ENCODE results near the gene GRM1. TPM values are rescaled to one million over a fixed set of nuclear protein-coding genes. Genes with fewer than 3 reads are reported as not detected.
"Not testable (repeated sequence)": the region's sequence is repeated elsewhere in the genome, so short reads cannot be mapped to it uniquely, and the experiment has no call there.

GRM1 gene
- total and polyA plus RNA-seq, 2 experiments from 2014 or later, result not detected

GRCh38 chr6:146219101-146219500, 190.2 kb downstream of the GRM1 start:
- no peak overlapping the region for H3K4me3 ChIP-seq
- in situ Hi-C loops (cut with MboI), result no loop called here
- H3K9me2 ChIP-seq (ENCODE audit: insufficient read depth), result no peaks in the 10 kb centered on the region
- no peaks in the 10 kb centered on the region for H4K20me1 ChIP-seq (ENCODE audit: insufficient read depth)
- no peak overlapping the region for H3K9ac ChIP-seq
- no peaks in the 10 kb centered on the region for H3K27me3 ChIP-seq (replicated peaks; ENCODE audit: insufficient read depth)
- no peak for TF ChIP-seq EZH2phosphoT487 (IDR thresholded peaks at IDR 0.05; ENCODE audit: insufficient read depth, low read depth)
- no peak for TF ChIP-seq EZH2 (IDR thresholded peaks at IDR 0.05; ENCODE audit: insufficient read depth, poor library complexity, severe bottlenecking)
- no peak overlapping the region for H3K27ac ChIP-seq
- H3K4me1 ChIP-seq (ENCODE audit: insufficient read depth), result no peaks in the 10 kb centered on the region
- H3K4me2 ChIP-seq (ENCODE audit: unreplicated experiment), result no peak overlapping the region
- H3K36me3 ChIP-seq (ENCODE audit: low read depth), result no peaks in the 10 kb centered on the region
- H2AFZ ChIP-seq, result no peak overlapping the region
- H3F3A ChIP-seq (ENCODE audit: insufficient read depth), result no peaks in the 10 kb centered on the region
- no peak for DNase-seq
- H3K9me3 ChIP-seq (ENCODE audit: low read depth), result no peaks in the 10 kb centered on the region
- H3K79me2 ChIP-seq (ENCODE audit: insufficient read depth), result no peaks in the 10 kb centered on the region
- WGBS, 2 experiments (ENCODE audit: low coverage in 1 of 2, low lambda C conversion rate in 2 of 2, missing lambda C conversion rate in 2 of 2), result 51 to 67% methylated on average over 3 of the region's 3 CpGs

- Histone ChIP-seq H3K9me2 (ENCODE audit: insufficient read depth) (no peaks in the 10 kb centered on the region), H3K4me3 (no peak overlapping the region), H3K36me3 (ENCODE audit: low read depth) (no peaks in the 10 kb centered on the region), H3K79me2 (ENCODE audit: insufficient read depth) (no peaks in the 10 kb centered on the region), H2AFZ (no peak overlapping the region), H3K9ac (no peak overlapping the region), H4K20me1 (ENCODE audit: insufficient read depth) (no peaks in the 10 kb centered on the region), H3K27me3 (replicated peaks; ENCODE audit: insufficient read depth) (no peaks in the 10 kb centered on the region), H3K4me2 (ENCODE audit: unreplicated experiment) (no peak overlapping the region), H3K4me1 (ENCODE audit: insufficient read depth) (no peaks in the 10 kb centered on the region), H3K9me3 (ENCODE audit: low read depth) (no peaks in the 10 kb centered on the region), H3F3A (ENCODE audit: insufficient read depth) (no peaks in the 10 kb centered on the region), H3K27ac (no peak overlapping the region)
- 53 to 61% methylated on average over 3 of the region's 3 CpGs for WGBS, 2 experiments (ENCODE audit: low coverage in 1 of 2, low lambda C conversion rate in 2 of 2, missing lambda C conversion rate in 2 of 2)
- TF ChIP-seq EZH2phosphoT487 (IDR thresholded peaks at IDR 0.05; ENCODE audit: insufficient read depth, low read depth), result no peak
- no peak for TF ChIP-seq EZH2 (IDR thresholded peaks at IDR 0.05; ENCODE audit: insufficient read depth, poor library complexity, severe bottlenecking)
- DNase-seq, result no peak
- in situ Hi-C loops (cut with MboI), result no loop called here
Measured at GRCh38 chr6:146224449-146224848, 195.6 kb downstream of the GRM1 start.

GRCh38 chr6:146224988-146225387, 196.1 kb downstream of the GRM1 start:
- no peak for DNase-seq
- Histone ChIP-seq H3K4me1 (ENCODE audit: insufficient read depth) (no peaks in the 10 kb centered on the region), H3K9me3 (ENCODE audit: low read depth) (no peaks in the 10 kb centered on the region), H3F3A (ENCODE audit: insufficient read depth) (no peaks in the 10 kb centered on the region), H3K9ac (no peak overlapping the region), H3K27ac (no peak overlapping the region), H3K27me3 (replicated peaks; ENCODE audit: insufficient read depth) (no peaks in the 10 kb centered on the region), H2AFZ (no peak overlapping the region), H3K4me2 (ENCODE audit: unreplicated experiment) (no peak overlapping the region), H3K4me3 (no peak overlapping the region), H3K79me2 (ENCODE audit: insufficient read depth) (no peaks in the 10 kb centered on the region), H3K36me3 (ENCODE audit: low read depth) (no peaks in the 10 kb centered on the region), H3K9me2 (ENCODE audit: insufficient read depth) (no peaks in the 10 kb centered on the region), H4K20me1 (ENCODE audit: insufficient read depth) (no peaks in the 10 kb centered on the region)
- WGBS, 2 experiments (ENCODE audit: low coverage in 1 of 2, low lambda C conversion rate in 2 of 2, missing lambda C conversion rate in 2 of 2), result 50 to 52% methylated on average over 5 of the region's 5 CpGs
- no peak for TF ChIP-seq EZH2phosphoT487 (IDR thresholded peaks at IDR 0.05; ENCODE audit: insufficient read depth, low read depth)
- TF ChIP-seq EZH2 (IDR thresholded peaks at IDR 0.05; ENCODE audit: insufficient read depth, poor library complexity, severe bottlenecking), result no peak
- in situ Hi-C loops (cut with MboI), result no loop called here

- no peaks in the 10 kb centered on the region for H3F3A ChIP-seq (ENCODE audit: insufficient read depth)
- in situ Hi-C loops (cut with MboI), result no loop called here
Measured at GRCh38 chr6:146240322-146240721, 211.5 kb downstream of the GRM1 start.

GRCh38 chr6:146240807-146241206, 211.9 kb downstream of the GRM1 start:
- in situ Hi-C loops (cut with MboI), result no loop called here
- H3K9me3 ChIP-seq (ENCODE audit: low read depth), result peaks cover 6% of the 10 kb centered on the region
- H3K79me2 ChIP-seq (ENCODE audit: insufficient read depth), result no peaks in the 10 kb centered on the region
- 22 to 25% methylated on average over 2 of the region's 2 CpGs for WGBS, 2 experiments (ENCODE audit: low coverage in 1 of 2, low lambda C conversion rate in 2 of 2, missing lambda C conversion rate in 2 of 2)
- H4K20me1 ChIP-seq (ENCODE audit: insufficient read depth), result no peaks in the 10 kb centered on the region
- H2AFZ ChIP-seq, result no peak overlapping the region
- H3K4me1 ChIP-seq (ENCODE audit: insufficient read depth), result no peaks in the 10 kb centered on the region
- H3F3A ChIP-seq (ENCODE audit: insufficient read depth), result no peaks in the 10 kb centered on the region
- no peak overlapping the region for H3K4me2 ChIP-seq (ENCODE audit: unreplicated experiment)
- H3K27me3 ChIP-seq (replicated peaks; ENCODE audit: insufficient read depth), result no peaks in the 10 kb centered on the region
- TF ChIP-seq EZH2 (IDR thresholded peaks at IDR 0.05; ENCODE audit: insufficient read depth, poor library complexity, severe bottlenecking), result no peak
- no peak for TF ChIP-seq EZH2phosphoT487 (IDR thresholded peaks at IDR 0.05; ENCODE audit: insufficient read depth, low read depth)
- DNase-seq, result no peak
- no peak overlapping the region for H3K27ac ChIP-seq
- no peaks in the 10 kb centered on the region for H3K9me2 ChIP-seq (ENCODE audit: insufficient read depth)
- H3K9ac ChIP-seq, result no peak overlapping the region
- H3K4me3 ChIP-seq, result no peak overlapping the region
- H3K36me3 ChIP-seq (ENCODE audit: low read depth), result no peaks in the 10 kb centered on the region

More at GRCh38 chr6:146240322-146240721, 211.5 kb downstream of the GRM1 start:
- Histone ChIP-seq H3K4me2 (ENCODE audit: unreplicated experiment) (no peak overlapping the region), H3K79me2 (ENCODE audit: insufficient read depth) (no peaks in the 10 kb centered on the region), H3K9me2 (ENCODE audit: insufficient read depth) (no peaks in the 10 kb centered on the region), H4K20me1 (ENCODE audit: insufficient read depth) (no peaks in the 10 kb centered on the region), H3K4me1 (ENCODE audit: insufficient read depth) (no peaks in the 10 kb centered on the region), H3K27me3 (replicated peaks; ENCODE audit: insufficient read depth) (no peaks in the 10 kb centered on the region), H3K9me3 (ENCODE audit: low read depth) (peaks cover 3% of the 10 kb centered on the region), H3K9ac (no peak overlapping the region), H3K36me3 (ENCODE audit: low read depth) (no peaks in the 10 kb centered on the region), H3K4me3 (no peak overlapping the region), H2AFZ (no peak overlapping the region), H3K27ac (no peak overlapping the region)
- DNase-seq, result no peak
- WGBS, 2 experiments (ENCODE audit: low coverage in 1 of 2, low lambda C conversion rate in 2 of 2, missing lambda C conversion rate in 2 of 2), result 11 to 28% methylated on average over 1 of the region's 1 CpG
- TF ChIP-seq EZH2 (IDR thresholded peaks at IDR 0.05; ENCODE audit: insufficient read depth, poor library complexity, severe bottlenecking) (no peak), EZH2phosphoT487 (IDR thresholded peaks at IDR 0.05; ENCODE audit: insufficient read depth, low read depth) (no peak)

GRCh38 chr6:146243646-146244045, 214.8 kb downstream of the GRM1 start:
- H3K4me2 ChIP-seq (ENCODE audit: unreplicated experiment); H3K9me2 ChIP-seq (ENCODE audit: insufficient read depth); H3K9me3 ChIP-seq (ENCODE audit: low read depth); H3K36me3 ChIP-seq (ENCODE audit: low read depth); DNase-seq; H2AFZ ChIP-seq; H3K9ac ChIP-seq; H3K4me3 ChIP-seq; H3K27ac ChIP-seq; H3F3A ChIP-seq (ENCODE audit: insufficient read depth); H3K27me3 ChIP-seq (replicated peaks; ENCODE audit: insufficient read depth); H4K20me1 ChIP-seq (ENCODE audit: insufficient read depth); H3K4me1 ChIP-seq (ENCODE audit: insufficient read depth); H3K79me2 ChIP-seq (ENCODE audit: insufficient read depth); in situ Hi-C loops (cut with MboI): not testable (repeated sequence)
- 61 to 68% methylated on average over 5 of the region's 5 CpGs for WGBS, 2 experiments (ENCODE audit: low coverage in 1 of 2, low lambda C conversion rate in 2 of 2, missing lambda C conversion rate in 2 of 2)

All from GM23248 (cell line).